HG02610 (cell line): ENCODE measurements around the gene AGBL5.
A peak's percentile ranks its signal among the peaks of the same experiment; 100 is the strongest.

ENCODE experiments used
- ATAC-seq: cut with Tn5 transposase; IDR thresholded peaks from one replicate; pipeline ENCODE4 v1.9.1; 2021; ENCODE audit warnings: mild to moderate bottlenecking, moderate library complexity; ENCODE audit not compliant: unreplicated experiment

The AGBL5 gene

GRCh38 chr2:27021253-27022049 lies 30.0 kb upstream of the AGBL5 start:
- ATAC-seq: no peak

- no peak for ATAC-seq
These were observed 27.7 kb upstream of the AGBL5 start for GRCh38 chr2:27023740-27024139.

- ATAC-seq: no peak
These were observed 27.3 kb upstream of the AGBL5 start for GRCh38 chr2:27024188-27024587.

- no peak for ATAC-seq
These were observed 26.7 kb upstream of the AGBL5 start for GRCh38 chr2:27024812-27025211.

GRCh38 chr2:27025281-27025800 lies 26.1 kb upstream of the AGBL5 start:
- ATAC-seq: no peak

- ATAC-seq: no peak
These were observed 25.3 kb upstream of the AGBL5 start for GRCh38 chr2:27025861-27026851.

GRCh38 chr2:27027211-27027651 lies 24.2 kb upstream of the AGBL5 start:
- ATAC-seq: no peak

- ATAC-seq: no peak
These were observed 22.4 kb upstream of the AGBL5 start for GRCh38 chr2:27029051-27029450.

- peak; percentile 84 for ATAC-seq
These were observed 18.8 kb upstream of the AGBL5 start, which contains the start of gene TMEM214 for GRCh38 chr2:27032495-27033252. Gene TMEM214, plus strand, starts transcription at chr2:27032965. Its CDS starts 51 bp downstream, at chr2:27033016.

- no peak for ATAC-seq
These were observed 18.1 kb upstream of the AGBL5 start for GRCh38 chr2:27033253-27033852.

- no peak for ATAC-seq
These were observed 13.5 kb upstream of the AGBL5 start for GRCh38 chr2:27038012-27038411.

- ATAC-seq: no peak
These were observed 12.7 kb upstream of the AGBL5 start for GRCh38 chr2:27038631-27039339.

GRCh38 chr2:27039426-27039825 lies 12.0 kb upstream of the AGBL5 start:
- no peak for ATAC-seq

GRCh38 chr2:27039871-27040270 lies 11.6 kb upstream of the AGBL5 start:
- no peak for ATAC-seq

- no peak for ATAC-seq
These were observed 11.2 kb upstream of the AGBL5 start for GRCh38 chr2:27040282-27040681.

GRCh38 chr2:27041752-27042151 lies 9.7 kb upstream of the AGBL5 start:
- ATAC-seq: no peak

- no peak for ATAC-seq
These were observed 9.3 kb upstream of the AGBL5 start for GRCh38 chr2:27042159-27042661.

GRCh38 chr2:27042985-27043634 lies 8.4 kb upstream of the AGBL5 start:
- no peak for ATAC-seq
